AG10803 (cell line): Measurements from ENCODE around the gene RMI2.
A peak's percentile ranks its signal among the peaks of the same experiment; 100 is the strongest.

Experiments used
- DNase-seq: peaks from one replicate; pipeline ENCODE4 v3.0.0; 2010; ENCODE audit warnings: low read depth
- H3K4me3 ChIP-seq: 2 replicates; pipeline ENCODE4 v1.5.1; 2011; ENCODE audit warnings: mild to moderate bottlenecking, low read length, control low read depth
- CTCF ChIP-seq: conservative IDR thresholded peaks from 2 replicates; pipeline ENCODE4 v1.5.1; 2011; ENCODE audit warnings: mild to moderate bottlenecking, low read length, control low read depth, inconsistent platforms

RMI2 gene

GRCh38 chr16:11393861-11394592, 48.8 kb downstream of the RMI2 start:
- H3K4me3 ChIP-seq: no peak overlapping the region
- no peak for TF ChIP-seq CTCF
- DNase-seq: no peak

GRCh38 chr16:11394593-11394960, 49.3 kb downstream of the RMI2 start:
- H3K4me3 ChIP-seq: no peak overlapping the region
- TF ChIP-seq CTCF: no peak
- no peak for DNase-seq

GRCh38 chr16:11395008-11395948, 50.0 kb downstream of the RMI2 start:
- no peak overlapping the region for H3K4me3 ChIP-seq
- no peak; the same call in 1 of the 2 replicates for TF ChIP-seq CTCF
- peak; percentile 15 for DNase-seq

- DNase-seq: no peak
- H3K4me3 ChIP-seq: no peak overlapping the region
- TF ChIP-seq CTCF: no peak
Measured at GRCh38 chr16:11395949-11396240, 50.6 kb downstream of the RMI2 start.

GRCh38 chr16:11396241-11397048, 51.2 kb downstream of the RMI2 start:
- H3K4me3 ChIP-seq: no peak overlapping the region
- peak; percentile 59 for DNase-seq
- TF ChIP-seq CTCF: peak; percentile 94

- no peak overlapping the region for H3K4me3 ChIP-seq
- TF ChIP-seq CTCF: no peak
- DNase-seq: no peak
Measured at GRCh38 chr16:11398136-11398535, 52.9 kb downstream of the RMI2 start.
